Measurements from ENCODE around the gene UBE3A.

- no peak for TF ChIP-seq TCF7L2 (IDR thresholded peaks at IDR 0.05; ENCODE audit: low read depth, low read length)
- no peak for TF ChIP-seq CTCF (IDR thresholded peaks at IDR 0.05)
- TF ChIP-seq REST (IDR thresholded peaks at IDR 0.05; ENCODE audit: insufficient read depth in 1 of 2, low read depth in 2 of 2, low read length in 1 of 2): no peak
- TF ChIP-seq SIN3A (IDR thresholded peaks at IDR 0.05; ENCODE audit: borderline replicate concordance, insufficient read depth, low read depth, low read length): no peak
Measured at GRCh38 chr15:25439369-25439836, 579 bp upstream of the UBE3A start.

Data from Panc1 (cell line).